GM12874 (cell line): Measurements from ENCODE around the gene TMEM106A.
A peak's percentile ranks its signal among the peaks of the same experiment; 100 is the strongest.

ENCODE experiments used
- CTCF ChIP-seq: IDR thresholded peaks from 2 replicates; pipeline ENCODE4 v1.5.1; 2011; ENCODE audit warnings: low read depth, mild to moderate bottlenecking, control low read depth, low read length, moderate library complexity; ENCODE audit not compliant: insufficient read depth

Gene TMEM106A

GRCh38 chr17:43211480-43212402, at the start of gene TMEM106A:
TMEM106A (plus strand) TSS chr17:43211875; CDS start chr17:43213042, 1,167 bp downstream.
- TF ChIP-seq CTCF = peak; percentile 58

GRCh38 chr17:43169561-43170139, 42.0 kb upstream of the TMEM106A start:
- no peak for TF ChIP-seq CTCF

- TF ChIP-seq CTCF = no peak
Observed at GRCh38 chr17:43170140-43170765, 41.4 kb upstream of the TMEM106A start.

- no peak for TF ChIP-seq CTCF
Observed at GRCh38 chr17:43170766-43171585, 40.7 kb upstream of the TMEM106A start, which contains the start of gene NBR1. NBR1 (plus strand) TSS chr17:43171214; CDS start chr17:43175800, 4,586 bp downstream.

GRCh38 chr17:43171586-43172487, 39.8 kb upstream of the TMEM106A start:
- TF ChIP-seq CTCF = no peak

- TF ChIP-seq CTCF = no peak
Observed at GRCh38 chr17:43175213-43176118, 36.2 kb upstream of the TMEM106A start.
